ENCODE measurements around the gene KIAA0513. TPM values are rescaled to one million over a fixed set of nuclear protein-coding genes. Genes with fewer than 3 reads are reported as not detected.

Gene KIAA0513
- total RNA-seq, 1 donor from 2014 or later, result 1.9 TPM

- no peak for TF ChIP-seq CTCF (IDR thresholded peaks at IDR 0.05; ENCODE audit: insufficient read depth, low read length, poor library complexity, severe bottlenecking)
- no peak overlapping the region for H3K4me3 ChIP-seq (ENCODE audit: low read depth, low read length)
- H3K27me3 ChIP-seq (ENCODE audit: control insufficient read depth, insufficient read depth, low read length), result peaks cover 4% of the 10 kb centered on the region
- DNase-seq (ENCODE audit: low read depth), result no peak
- no peaks in the 10 kb centered on the region for H3K36me3 ChIP-seq (ENCODE audit: control insufficient read depth, insufficient read depth, low read length)
These were observed 61.1 kb downstream of the KIAA0513 start for GRCh38 chr16:85088570-85089199.

- TF ChIP-seq CTCF (IDR thresholded peaks at IDR 0.05; ENCODE audit: insufficient read depth, low read length, poor library complexity, severe bottlenecking), result no peak
- no peak overlapping the region for H3K4me3 ChIP-seq (ENCODE audit: low read depth, low read length)
- no peaks in the 10 kb centered on the region for H3K36me3 ChIP-seq (ENCODE audit: control insufficient read depth, insufficient read depth, low read length)
- DNase-seq (ENCODE audit: low read depth), result no peak
- H3K27me3 ChIP-seq (ENCODE audit: control insufficient read depth, insufficient read depth, low read length), result peaks cover 5% of the 10 kb centered on the region
These were observed 61.9 kb downstream of the KIAA0513 start for GRCh38 chr16:85089525-85089924.

DNA sequence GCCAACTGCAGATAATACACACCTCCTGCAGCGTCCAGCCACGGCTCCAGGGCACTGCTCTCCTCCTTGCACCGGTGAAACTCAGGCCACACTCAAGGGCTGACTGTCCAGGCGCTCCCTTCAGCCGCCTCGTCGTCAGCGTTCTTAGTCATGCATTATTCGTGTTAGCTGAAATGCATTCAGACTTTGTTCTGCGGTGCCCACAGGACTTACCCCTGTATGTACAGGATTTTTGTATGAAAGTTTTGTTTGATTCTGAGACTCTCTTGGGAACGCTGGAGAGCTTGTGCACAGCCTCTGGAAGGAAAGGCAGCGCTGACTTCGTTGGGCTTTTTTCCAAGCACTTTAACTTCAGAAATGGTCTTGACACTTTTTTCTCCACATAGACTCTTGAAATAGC, 62.6 kb downstream of the KIAA0513 start:
- TF ChIP-seq CTCF (IDR thresholded peaks at IDR 0.05; ENCODE audit: insufficient read depth, low read length, poor library complexity, severe bottlenecking), result no peak
- no peak overlapping the region for H3K4me3 ChIP-seq (ENCODE audit: low read depth, low read length)
- peaks cover 11% of the 10 kb centered on the region for H3K27me3 ChIP-seq (ENCODE audit: control insufficient read depth, insufficient read depth, low read length)
- no peaks in the 10 kb centered on the region for H3K36me3 ChIP-seq (ENCODE audit: control insufficient read depth, insufficient read depth, low read length)
- DNase-seq (ENCODE audit: low read depth), result no peak

GRCh38 chr16:85090873-85091521, 63.4 kb downstream of the KIAA0513 start:
- Histone ChIP-seq H3K27me3 (ENCODE audit: control insufficient read depth, insufficient read depth, low read length) (peaks cover 11% of the 10 kb centered on the region), H3K4me3 (ENCODE audit: low read depth, low read length) (no peak overlapping the region), H3K36me3 (ENCODE audit: control insufficient read depth, insufficient read depth, low read length) (no peaks in the 10 kb centered on the region)
- TF ChIP-seq CTCF (IDR thresholded peaks at IDR 0.05; ENCODE audit: insufficient read depth, low read length, poor library complexity, severe bottlenecking), result no peak
- no peak for DNase-seq (ENCODE audit: low read depth)

DNA sequence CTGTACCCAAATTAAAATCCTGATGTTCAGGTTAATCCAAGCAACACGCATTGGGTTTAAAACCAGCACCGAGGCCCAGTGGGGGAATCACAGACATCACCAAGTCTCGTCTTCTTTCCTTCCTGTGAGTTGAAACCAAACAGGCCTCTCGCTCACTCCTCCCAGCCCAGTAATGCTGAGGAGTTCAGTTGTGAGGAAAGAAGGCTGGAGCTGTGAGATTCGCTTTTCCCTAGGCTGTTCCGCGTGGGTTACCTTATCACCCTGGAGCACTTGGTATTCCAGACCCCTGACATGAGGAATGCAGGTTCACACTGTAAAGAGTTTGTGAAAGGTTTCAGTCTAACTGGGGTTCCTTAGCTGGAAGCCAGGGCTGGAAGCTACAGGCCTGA, 63.9 kb downstream of the KIAA0513 start:
- Histone ChIP-seq H3K4me3 (ENCODE audit: low read depth, low read length) (no peak overlapping the region), H3K36me3 (ENCODE audit: control insufficient read depth, insufficient read depth, low read length) (no peaks in the 10 kb centered on the region), H3K27me3 (ENCODE audit: control insufficient read depth, insufficient read depth, low read length) (peaks cover 11% of the 10 kb centered on the region)
- TF ChIP-seq CTCF (IDR thresholded peaks at IDR 0.05; ENCODE audit: insufficient read depth, low read length, poor library complexity, severe bottlenecking), result no peak
- DNase-seq (ENCODE audit: low read depth), result no peak

DNA sequence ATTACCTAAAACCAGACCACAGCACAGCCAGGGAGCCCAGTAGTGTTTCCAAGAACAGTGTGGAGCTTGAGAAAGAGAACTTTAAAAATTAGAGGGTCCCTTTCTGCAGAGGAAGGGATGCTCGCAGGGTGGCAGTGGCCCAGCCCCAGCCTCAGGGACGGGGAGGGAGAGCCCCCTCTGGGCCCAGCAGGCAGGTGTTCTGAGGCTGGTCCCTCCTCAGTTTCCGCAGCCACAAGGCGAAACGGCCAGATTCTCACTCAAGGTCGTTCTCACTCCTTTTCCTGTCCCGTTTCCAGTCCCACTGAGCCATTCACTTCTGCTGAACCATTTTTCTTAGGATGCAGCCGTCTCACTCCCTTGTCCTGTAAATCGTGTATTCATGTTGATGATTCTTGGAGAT, 64.7 kb downstream of the KIAA0513 start:
- DNase-seq (ENCODE audit: low read depth), result no peak
- no peak for TF ChIP-seq CTCF (IDR thresholded peaks at IDR 0.05; ENCODE audit: insufficient read depth, low read length, poor library complexity, severe bottlenecking)

More for the DNA sequence above, 64.7 kb downstream of the KIAA0513 start:
- peaks cover 13% of the 10 kb centered on the region for H3K27me3 ChIP-seq (ENCODE audit: control insufficient read depth, insufficient read depth, low read length)
- no peak overlapping the region for H3K4me3 ChIP-seq (ENCODE audit: low read depth, low read length)
- H3K36me3 ChIP-seq (ENCODE audit: control insufficient read depth, insufficient read depth, low read length), result no peaks in the 10 kb centered on the region

Data from kidney epithelial cell (primary cell).